Gastrocnemius medialis (tissue), 4 donors: Measurements from ENCODE around the gene FNDC3B. TPM values are rescaled to one million over a fixed set of nuclear protein-coding genes. Genes with fewer than 3 reads are reported as not detected.

Experiments
- ATAC-seq, 2 donors: fragments of 150-250 bp; one replicate each; pipeline ENCODE4 v1.9.1; 2016
- DNase-seq, 2 donors: peaks; one replicate each; pipeline ENCODE4 v3.0.0-alpha.2; 2019
- H3K27ac ChIP-seq, 4 donors: fragments of 200-600 bp; sonication (generic); 1 replicate in 1 of 4; 2 replicates in 3 of 4; pipeline ENCODE4 v1.5.1; 2016 to 2018; ENCODE audit warnings: mild to moderate bottlenecking in 2 of 4, moderate library complexity in 1 of 4
- H3K27me3 ChIP-seq, 3 donors: fragments of 200-600 bp; sonication (generic) in 2 of 3; 1 replicate in 1 of 3; 2 replicates in 2 of 3; pipeline versions ENCODE4 v1.5.1 to v1.6.0; 2016 to 2019; ENCODE audit warnings: mild to moderate bottlenecking in 1 of 3, moderate library complexity in 1 of 3
- H3K36me3 ChIP-seq, 2 donors: fragments of 200-600 bp; sonication (generic) in 1 of 2; one replicate each; pipeline ENCODE4 v1.5.1; 2017 to 2018
- H3K4me1 ChIP-seq, 2 donors: fragments of 200-600 bp; sonication (generic) in 1 of 2; one replicate each; pipeline ENCODE4 v1.5.1; 2016 to 2017; ENCODE audit warnings: mild to moderate bottlenecking in 2 of 2
- H3K4me3 ChIP-seq, 4 donors: fragments of 200-600 bp; sonication (generic) in 3 of 4; 1 replicate in 1 of 4; 2 replicates in 3 of 4; pipeline ENCODE4 v1.5.1; 2016 to 2019; ENCODE audit warnings: mild to moderate bottlenecking in 2 of 4
- H3K9me3 ChIP-seq, 3 donors: fragments of 200-600 bp; sonication (generic) in 2 of 3; 1 replicate in 1 of 3; 2 replicates in 2 of 3; pipeline ENCODE4 v1.5.1; 2016 to 2019
- POLR2A ChIP-seq, 2 donors: fragments of 450-650 bp; IDR thresholded peaks; one replicate each; pipeline ENCODE4 v1.6.1; 2017; ENCODE audit warnings: antibody characterized with exemption in 2 of 2, mild to moderate bottlenecking in 2 of 2, moderate library complexity in 2 of 2
- in situ Hi-C, 4 donors: fragments of 200-750 bp; cut with MboI; loops; one replicate each; pipeline versions ENCODE4 v1.15.0 to v1.8.0; 2017; ENCODE audit warnings: low sequenced_read_pairs in 4 of 4
- intact Hi-C: fragments of 100-400 bp; cut with DNase I; formaldehyde crosslinking; loops from one replicate; pipeline ENCODE4 v1.15.1; 2023; ENCODE audit warnings: low total_unique reads
- total RNA-seq, 4 donors: library from RNA; depleted of rRNA; stranded (reverse); fragments of >200 nt; gene quantifications; one replicate each; pipeline versions ENCODE4 v1.1.0 to v1.2.3, GENCODE V29; 2016
- TF ChIP-seq, protein P1 (sequence below), 5 experiments: fragments of 450-650 bp in 3 of 5; fragments of 200-600 bp in 2 of 5; sonication (generic) in 2 of 5; IDR thresholded peaks in 4 of 5; conservative IDR thresholded peaks in 1 of 5; 1 replicate in 4 of 5; 2 replicates in 1 of 5; pipeline ENCODE4 v1.5.1; 2016 to 2019; ENCODE audit warnings: antibody characterized with exemption in 5 of 5, mild to moderate bottlenecking in 3 of 5, moderate library complexity in 3 of 5

The FNDC3B gene
- total RNA-seq, 4 donors from 2014 or later: 42.5 to 110 (median 74.2) TPM

GRCh38 chr3:172282850-172283249 is 243.5 kb downstream of the FNDC3B start:
- H3K4me3 ChIP-seq: no peak overlapping the region
- no peaks in the 10 kb centered on the region for H3K27me3 ChIP-seq
- no peak overlapping the region for H3K27ac ChIP-seq
- ATAC-seq: no peak
- intact Hi-C loops (no loop called here), in situ Hi-C loops (no loop called here)
- no peaks in the 10 kb centered on the region for H3K9me3 ChIP-seq
- peaks cover 57 to 62% of the 10 kb centered on the region in 2 donors for H3K4me1 ChIP-seq
- TF ChIP-seq, protein P1, sequence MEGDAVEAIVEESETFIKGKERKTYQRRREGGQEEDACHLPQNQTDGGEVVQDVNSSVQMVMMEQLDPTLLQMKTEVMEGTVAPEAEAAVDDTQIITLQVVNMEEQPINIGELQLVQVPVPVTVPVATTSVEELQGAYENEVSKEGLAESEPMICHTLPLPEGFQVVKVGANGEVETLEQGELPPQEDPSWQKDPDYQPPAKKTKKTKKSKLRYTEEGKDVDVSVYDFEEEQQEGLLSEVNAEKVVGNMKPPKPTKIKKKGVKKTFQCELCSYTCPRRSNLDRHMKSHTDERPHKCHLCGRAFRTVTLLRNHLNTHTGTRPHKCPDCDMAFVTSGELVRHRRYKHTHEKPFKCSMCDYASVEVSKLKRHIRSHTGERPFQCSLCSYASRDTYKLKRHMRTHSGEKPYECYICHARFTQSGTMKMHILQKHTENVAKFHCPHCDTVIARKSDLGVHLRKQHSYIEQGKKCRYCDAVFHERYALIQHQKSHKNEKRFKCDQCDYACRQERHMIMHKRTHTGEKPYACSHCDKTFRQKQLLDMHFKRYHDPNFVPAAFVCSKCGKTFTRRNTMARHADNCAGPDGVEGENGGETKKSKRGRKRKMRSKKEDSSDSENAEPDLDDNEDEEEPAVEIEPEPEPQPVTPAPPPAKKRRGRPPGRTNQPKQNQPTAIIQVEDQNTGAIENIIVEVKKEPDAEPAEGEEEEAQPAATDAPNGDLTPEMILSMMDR (IDR thresholded peaks at IDR 0.05 in 4 of 5, conservative IDR thresholded peaks at IDR 0.05 in 1 of 5): no peak
- no peak for TF ChIP-seq POLR2A (IDR thresholded peaks at IDR 0.05)
- no peak for DNase-seq
- no peaks in the 10 kb centered on the region for H3K36me3 ChIP-seq

DNA sequence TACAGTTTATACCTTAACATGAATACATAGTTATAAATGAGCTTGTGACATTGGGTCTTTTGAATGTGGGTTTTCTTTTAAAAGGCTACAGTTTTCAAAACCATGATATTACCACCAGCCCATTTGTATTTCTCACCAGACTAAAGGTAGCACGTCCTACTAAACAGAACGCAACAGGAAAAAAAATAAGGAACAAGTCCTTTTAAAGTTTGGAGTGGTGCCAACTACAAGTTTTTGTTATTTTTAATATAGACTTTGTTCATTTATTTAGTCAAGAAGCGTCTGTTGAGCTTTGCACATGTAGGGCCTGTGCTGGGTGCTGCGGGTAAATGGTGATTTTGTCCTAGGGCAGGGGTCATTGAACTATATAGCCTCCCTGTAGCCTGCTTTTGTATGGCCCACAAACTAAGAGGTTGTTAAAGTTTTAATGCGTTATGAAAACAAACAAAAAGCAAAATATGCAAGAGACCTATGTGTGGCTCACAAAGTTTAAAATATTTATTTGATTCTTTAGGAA is 244.5 kb downstream of the FNDC3B start:
- in situ Hi-C loops: no loop called here
- peaks cover 55 to 62% of the 10 kb centered on the region in 2 donors for H3K4me1 ChIP-seq
- no peaks in the 10 kb centered on the region for H3K9me3 ChIP-seq
- ATAC-seq (no peak), DNase-seq (no peak)
- no peak for TF ChIP-seq POLR2A (IDR thresholded peaks at IDR 0.05)
- TF ChIP-seq, protein P1 (IDR thresholded peaks at IDR 0.05 in 4 of 5, conservative IDR thresholded peaks at IDR 0.05 in 1 of 5): no peak
- H3K27ac ChIP-seq: no peak overlapping the region
- intact Hi-C loops: no loop called here
- H3K4me3 ChIP-seq: no peak overlapping the region
- H3K27me3 ChIP-seq: no peaks in the 10 kb centered on the region
- peaks cover 0 to 5% of the 10 kb centered on the region in 2 donors for H3K36me3 ChIP-seq

GRCh38 chr3:172285844-172286243 is 246.5 kb downstream of the FNDC3B start:
- peak overlapping the region in 3 of 4 donors; percentile 53 to 78 (median 65) for H3K27ac ChIP-seq
- H3K36me3 ChIP-seq: peaks cover 0 to 5% of the 10 kb centered on the region in 2 donors
- ATAC-seq: peak in 1 of 2 donors; percentile 57
- H3K27me3 ChIP-seq: no peaks in the 10 kb centered on the region
- TF ChIP-seq POLR2A (IDR thresholded peaks at IDR 0.05): no peak
- TF ChIP-seq, protein P1 (IDR thresholded peaks at IDR 0.05 in 4 of 5, conservative IDR thresholded peaks at IDR 0.05 in 1 of 5): no peak
- no peak overlapping the region for H3K4me3 ChIP-seq
- in situ Hi-C loops (no loop called here), intact Hi-C loops (no loop called here)
- peaks cover 48 to 63% of the 10 kb centered on the region in 2 donors for H3K4me1 ChIP-seq
- DNase-seq: no peak
- no peaks in the 10 kb centered on the region for H3K9me3 ChIP-seq

- ATAC-seq (no peak), DNase-seq (no peak)
- H3K27me3 ChIP-seq: no peaks in the 10 kb centered on the region
- TF ChIP-seq, protein P1 (IDR thresholded peaks at IDR 0.05 in 4 of 5, conservative IDR thresholded peaks at IDR 0.05 in 1 of 5): no peak
- no peak for TF ChIP-seq POLR2A (IDR thresholded peaks at IDR 0.05)
- in situ Hi-C loops: no loop called here
- peaks cover 56 to 71% of the 10 kb centered on the region in 2 donors for H3K4me1 ChIP-seq
- H3K4me3 ChIP-seq: no peak overlapping the region
- H3K27ac ChIP-seq: peak overlapping the region; percentile 26 to 78 (median 59)
- H3K9me3 ChIP-seq: no peaks in the 10 kb centered on the region
- peaks cover 0 to 5% of the 10 kb centered on the region in 2 donors for H3K36me3 ChIP-seq
- intact Hi-C loops: no loop called here
Observed at GRCh38 chr3:172286548-172287148, 247.3 kb downstream of the FNDC3B start.
